ENCODE results near the gene DLG2.

- TF ChIP-seq POLR2A (IDR thresholded peaks at IDR 0.05; ENCODE audit: low read depth) (no peak), CTCF (IDR thresholded peaks at IDR 0.05) (no peak), POLR2AphosphoS5 (IDR thresholded peaks at IDR 0.05) (no peak), EP300 (IDR thresholded peaks at IDR 0.05) (no peak)
Observed at GRCh38 chr11:84468235-84468634, 1158.9 kb downstream of the DLG2 start.
